Muscle of back (tissue), 13 donors: ENCODE measurements around the gene ZBTB3. TPM values are rescaled to one million over a fixed set of nuclear protein-coding genes. Genes with fewer than 3 reads are reported as not detected.
"Not testable (repeated sequence)": the region's sequence is repeated elsewhere in the genome, so short reads cannot be mapped to it uniquely, and the experiment has no call there.

Experiments
- DNase-seq, 3 donors: peaks; one replicate each; pipeline versions ENCODE4 v3.0.0 to v3.0.0-alpha.2; 2013
- long read RNA-seq, 9 donors: transcript quantifications; one replicate each; lab custom pipeline, GENCODE V29; 2026
- polyA plus RNA-seq, 10 donors: library from polyadenylated mRNA; unstranded; fragments of 120-200 nt; gene quantifications; one replicate each; pipeline ENCODE4 v1.2.1, GENCODE V29; 2013; ENCODE audit not compliant: insufficient read length in 10 of 10

ZBTB3 gene
- polyA plus RNA-seq: 1 to 10 TPM; 3.2 to 5.1 (median 3.9) TPM
- long read RNA-seq, donor 1, partial matches to known transcripts: 0 of 1 reads
- long read RNA-seq, donor 1, other reads (novel, unspliced or antisense): 0 of 1 reads
- long read RNA-seq, donor 2, partial matches to known transcripts: 0 of 1 reads
- long read RNA-seq, donor 2, other reads (novel, unspliced or antisense): 0 of 1 reads
- long read RNA-seq, donor 3: 0 reads
- long read RNA-seq, donor 4: 0 reads
- long read RNA-seq, donor 5, partial matches to known transcripts: 0 of 3 reads
- long read RNA-seq, donor 5, other reads (novel, unspliced or antisense): 0 of 3 reads
- long read RNA-seq, donor 6, partial matches to known transcripts: 0 of 1 reads
- long read RNA-seq, donor 6, other reads (novel, unspliced or antisense): 0 of 1 reads
- long read RNA-seq, donor 7, partial matches to known transcripts: 0 of 2 reads
- long read RNA-seq, donor 7, other reads (novel, unspliced or antisense): 0 of 2 reads
- long read RNA-seq, donor 8, partial matches to known transcripts: 0 of 2 reads
- long read RNA-seq, donor 8, other reads (novel, unspliced or antisense): 0 of 2 reads
- long read RNA-seq, donor 9: 0 reads

DNA sequence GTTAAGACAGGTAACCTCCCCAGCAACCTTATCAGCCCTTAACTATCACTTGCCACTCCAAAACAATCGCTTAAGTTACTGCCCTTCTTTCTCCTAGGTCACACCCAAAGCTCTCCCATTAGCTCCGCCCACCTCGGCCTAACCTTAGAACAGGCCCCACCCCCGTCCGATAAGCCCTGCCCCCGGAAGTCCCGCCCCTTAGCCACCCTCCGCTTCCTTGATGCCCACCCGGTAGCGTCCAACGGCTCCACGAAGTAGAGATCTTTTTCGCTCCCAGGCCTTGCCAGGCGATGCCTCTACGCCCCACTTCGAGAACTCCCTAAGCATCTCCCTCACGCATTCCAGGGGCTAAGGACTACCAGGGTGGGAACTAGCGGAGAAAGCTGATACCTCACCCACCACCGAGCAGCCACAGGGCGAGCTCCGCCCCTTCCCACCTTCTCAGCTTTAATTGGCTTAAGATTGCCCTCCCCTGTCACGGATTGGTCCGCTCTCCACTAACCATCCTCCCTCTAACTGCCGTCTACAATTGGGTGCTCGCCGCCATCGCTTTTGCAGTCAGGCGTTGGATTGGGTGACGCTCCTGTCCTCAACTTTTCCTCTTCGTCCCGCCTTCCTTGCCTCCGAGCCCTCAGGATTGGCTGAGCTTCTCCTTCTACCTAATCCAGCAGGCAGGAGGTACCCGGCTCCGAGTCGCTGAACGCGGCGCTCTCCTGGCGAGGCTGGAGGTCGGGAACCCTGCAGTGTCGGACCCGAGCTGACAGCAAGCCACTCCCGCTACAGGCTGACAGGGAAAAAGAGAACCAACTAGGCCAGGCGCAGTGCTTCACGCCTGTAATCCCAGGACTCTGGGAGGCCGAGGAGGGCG lies at the start of gene ZBTB3:
Gene ZBTB3 (minus strand): TSS at position 425 of the 868 bp plus-strand sequence. CDS start 496 bp downstream, outside the sequence.
- peak; percentile 98 to 99 (median 99) for DNase-seq

DNA sequence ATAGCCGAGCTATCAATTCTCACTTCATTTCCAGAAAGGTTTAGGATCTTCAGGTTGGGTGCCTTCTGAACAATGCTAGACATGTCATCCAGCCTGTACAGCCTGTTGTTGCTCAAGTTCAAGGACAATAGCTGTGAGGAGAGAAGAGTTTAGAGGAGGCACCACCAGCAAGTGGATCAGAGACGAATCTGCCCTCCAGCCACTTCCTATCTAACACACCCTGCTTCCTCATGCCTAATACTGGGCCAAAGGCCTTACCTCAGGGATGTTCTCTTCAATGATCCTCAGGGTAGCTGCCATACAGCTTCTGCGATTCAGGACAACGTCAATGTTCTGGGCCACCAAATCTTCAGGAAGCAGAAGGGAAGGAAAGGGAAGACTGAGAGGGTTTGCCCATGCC lies 47.1 kb upstream of the ZBTB3 start:
- no peak for DNase-seq

DNA sequence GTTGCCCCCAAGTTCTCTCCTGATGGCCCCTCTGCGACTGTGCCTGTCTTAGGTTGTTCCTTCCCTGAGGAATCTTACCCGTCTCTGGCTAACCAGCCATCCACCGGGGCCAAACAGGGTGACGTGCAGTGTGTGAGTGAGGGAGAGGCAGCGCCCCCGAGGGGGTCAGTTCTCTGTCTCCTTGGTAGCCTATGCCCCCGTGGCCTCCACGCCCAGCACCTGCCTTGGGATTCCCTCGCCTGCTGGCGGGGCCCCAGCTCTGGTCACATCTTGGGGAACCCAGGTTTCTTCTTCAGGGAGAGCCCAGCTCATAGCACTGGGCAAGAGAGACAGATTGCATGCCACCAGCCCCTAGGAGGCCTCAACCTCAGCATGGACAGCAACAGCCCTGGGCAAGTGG lies 45.5 kb upstream of the ZBTB3 start:
- no peak for DNase-seq

DNA sequence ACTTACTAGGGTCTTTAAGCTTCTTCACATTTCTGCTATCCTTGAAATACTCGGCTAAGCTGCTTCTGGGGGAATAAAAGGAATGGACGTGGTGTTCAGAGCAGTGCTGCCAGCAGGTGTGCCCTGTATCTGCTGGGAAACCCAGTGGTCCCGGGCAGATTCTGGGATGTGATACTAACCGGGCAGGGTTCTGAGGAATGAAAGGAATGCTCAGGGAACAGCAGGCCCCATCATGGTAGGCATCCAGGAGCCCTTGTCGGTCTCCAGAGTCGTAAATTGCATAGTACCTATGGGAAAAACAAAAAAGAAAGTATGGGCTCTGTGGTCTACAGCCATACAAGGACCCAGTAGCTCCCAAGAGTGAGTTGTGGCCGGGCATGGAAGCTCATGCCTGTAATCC lies 42.3 kb upstream of the ZBTB3 start:
- no peak for DNase-seq

DNA sequence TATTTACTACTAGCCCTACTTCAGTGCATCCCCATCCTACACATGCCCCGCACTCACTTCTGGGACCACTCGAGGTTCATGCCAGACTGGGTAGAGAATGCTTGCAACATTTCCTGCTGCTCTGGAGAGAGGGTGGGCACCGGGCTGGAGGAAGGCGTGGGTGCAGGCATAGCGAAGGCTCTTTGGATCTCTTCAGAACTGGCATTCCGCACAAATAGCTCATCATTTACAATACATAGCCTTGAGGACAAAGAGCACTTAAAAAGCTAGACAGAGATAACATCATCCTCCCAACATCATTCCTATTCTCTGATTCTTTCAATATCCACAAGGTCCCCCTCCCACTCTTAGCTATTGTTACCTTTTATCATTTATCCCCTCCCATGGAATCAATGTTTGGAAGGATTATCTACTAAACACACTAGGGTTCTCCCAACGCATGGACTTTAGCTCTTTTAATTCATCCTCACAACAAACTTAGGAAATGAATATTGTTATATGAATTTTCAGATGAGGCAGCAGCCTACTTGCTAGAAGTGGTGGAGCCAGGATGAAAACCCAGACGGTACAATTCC lies 40.3 kb upstream of the ZBTB3 start:
- DNase-seq: no peak

DNA sequence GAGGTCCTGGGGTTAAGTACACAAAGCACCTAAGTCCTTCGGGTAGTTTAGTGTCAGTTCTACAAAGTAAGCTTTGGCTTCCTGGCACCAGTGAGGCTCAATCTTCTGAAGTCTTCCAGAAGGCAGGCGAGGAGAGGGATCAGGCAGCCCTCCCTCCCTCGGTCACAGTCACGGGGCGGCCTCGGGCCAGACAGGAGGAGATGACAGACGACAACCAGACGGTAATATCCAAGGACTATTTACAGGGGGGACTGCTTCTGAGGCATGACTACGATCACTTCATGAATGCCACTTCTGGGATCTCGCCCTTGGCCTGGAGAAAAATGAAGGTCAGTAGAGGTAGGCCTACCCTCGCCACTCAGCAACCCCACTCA lies 38.2 kb upstream of the ZBTB3 start:
- peak in 1 of 3 donors; percentile 27 for DNase-seq

DNA sequence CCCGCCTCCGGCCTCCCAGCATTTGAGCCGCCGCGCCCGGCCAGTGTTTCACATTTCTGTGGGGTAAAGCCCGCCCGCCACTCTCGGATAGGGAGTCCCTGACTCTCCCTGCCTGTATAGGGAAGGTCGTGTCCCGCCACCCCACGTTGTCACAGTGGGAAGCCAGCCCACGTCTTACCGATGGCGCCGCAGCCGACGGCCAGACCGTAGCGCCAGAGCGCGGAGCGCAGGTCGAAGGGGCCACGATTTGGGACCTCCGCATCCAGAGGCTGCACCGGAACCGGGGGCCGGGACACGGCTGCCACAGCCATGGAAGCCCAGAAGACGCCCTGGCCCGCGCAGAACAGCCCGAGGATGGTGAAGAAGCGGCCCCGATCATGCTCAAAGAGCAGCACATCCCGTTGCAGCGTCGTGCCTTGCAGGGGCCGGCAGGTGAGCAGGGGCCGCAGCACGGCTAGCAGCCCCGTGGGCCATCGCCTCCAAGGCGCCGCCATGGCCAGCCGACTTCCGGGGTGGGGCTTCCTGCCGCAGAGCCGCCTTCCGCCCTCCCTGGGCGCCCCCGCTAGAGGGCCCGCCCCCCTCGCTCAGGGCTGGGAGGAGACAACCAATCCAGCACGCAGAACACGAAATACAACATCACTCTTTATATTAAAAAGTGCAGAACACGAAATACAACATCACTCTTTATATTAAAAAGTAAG lies 37.7 kb upstream of the ZBTB3 start, which contains the start of gene TMEM223:
Gene TMEM223 (minus strand): TSS at position 506 of the 701 bp plus-strand sequence. CDS start 12 bp downstream, at position 494.
- DNase-seq: peak; percentile 78 to 96 (median 89)

DNA sequence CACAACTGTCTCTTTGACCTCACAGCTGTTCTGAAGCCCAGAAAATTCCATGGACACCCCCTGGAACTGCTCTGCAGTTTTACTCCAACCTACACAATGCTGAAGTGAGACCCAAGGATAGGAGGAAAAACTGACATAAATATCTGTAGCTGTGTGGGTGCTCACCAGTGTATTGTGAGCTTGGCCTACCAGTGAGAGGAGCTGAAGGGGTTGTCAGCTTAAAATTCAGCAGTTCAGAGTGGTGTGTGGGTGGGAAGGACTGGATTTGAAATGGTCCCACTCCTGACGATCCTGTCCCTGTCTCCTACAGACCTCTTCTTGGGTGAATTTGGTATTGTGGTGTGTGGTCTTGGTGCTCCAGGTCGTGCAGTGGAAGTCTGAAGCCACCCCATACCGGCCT lies 35.6 kb upstream of the ZBTB3 start:
- DNase-seq: no peak

DNA sequence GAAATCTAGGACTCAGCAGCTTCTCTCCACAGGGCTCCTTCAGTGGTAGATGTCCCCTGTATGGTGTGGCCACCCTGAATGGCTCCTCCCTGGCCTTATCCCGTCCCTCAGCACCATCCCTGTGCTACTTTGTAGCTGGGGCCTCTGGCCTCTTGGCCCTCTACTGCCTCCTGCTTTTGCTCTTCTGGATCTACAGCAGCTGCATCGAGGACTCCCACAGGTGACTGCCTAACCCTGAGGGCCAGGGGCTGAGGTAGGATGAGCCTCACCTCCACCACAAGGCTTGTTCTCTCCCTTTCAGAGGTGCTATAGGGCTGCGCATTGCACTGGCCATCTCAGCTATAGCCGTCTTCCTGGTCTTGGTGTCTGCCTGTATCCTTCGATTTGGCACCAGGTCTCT lies 35.0 kb upstream of the ZBTB3 start:
- DNase-seq: no peak

DNA sequence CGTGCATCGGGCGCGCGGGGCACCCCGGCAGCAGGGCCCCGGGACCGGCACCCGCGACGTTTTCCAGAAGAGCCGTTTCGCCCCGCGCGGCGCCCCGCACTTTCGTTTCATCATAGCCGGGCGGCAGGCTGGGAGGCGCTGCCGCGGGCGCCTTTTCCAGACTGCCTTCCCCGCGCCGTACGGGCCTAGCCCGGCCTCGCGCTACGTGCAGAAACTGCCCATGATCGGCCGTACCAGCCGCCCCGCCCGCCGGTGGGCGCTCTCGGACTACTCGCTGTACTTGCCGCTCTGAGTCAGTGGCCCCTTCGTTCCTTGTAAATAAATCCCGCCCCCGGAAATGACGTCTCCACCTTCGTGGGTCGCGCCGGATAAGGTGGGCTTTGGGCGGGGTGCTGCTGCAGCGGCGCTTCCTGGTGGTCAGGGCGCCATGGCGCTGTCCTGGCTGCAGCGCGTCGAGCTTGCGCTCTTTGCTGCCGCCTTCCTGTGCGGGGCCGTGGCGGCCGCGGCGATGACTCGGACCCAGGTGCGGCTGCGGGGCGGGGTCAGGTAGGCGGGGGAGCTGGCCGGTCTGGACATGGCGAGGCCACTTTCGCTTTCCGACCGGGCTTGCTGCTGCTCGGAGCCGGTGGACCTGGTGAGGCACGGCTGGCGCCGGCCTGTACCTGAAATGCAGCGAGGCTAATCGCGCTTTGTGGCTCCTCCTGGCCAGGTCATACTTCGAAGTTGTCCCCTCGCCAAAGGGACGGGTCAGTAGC lies 33.2 kb upstream of the ZBTB3 start, which contains the start of gene TMEM179B:
Gene TMEM179B (plus strand): TSS at position 398 of the 755 bp plus-strand sequence. CDS start 30 bp downstream, at position 428.
- DNase-seq: peak; percentile 98 to 99 (median 99)

DNA sequence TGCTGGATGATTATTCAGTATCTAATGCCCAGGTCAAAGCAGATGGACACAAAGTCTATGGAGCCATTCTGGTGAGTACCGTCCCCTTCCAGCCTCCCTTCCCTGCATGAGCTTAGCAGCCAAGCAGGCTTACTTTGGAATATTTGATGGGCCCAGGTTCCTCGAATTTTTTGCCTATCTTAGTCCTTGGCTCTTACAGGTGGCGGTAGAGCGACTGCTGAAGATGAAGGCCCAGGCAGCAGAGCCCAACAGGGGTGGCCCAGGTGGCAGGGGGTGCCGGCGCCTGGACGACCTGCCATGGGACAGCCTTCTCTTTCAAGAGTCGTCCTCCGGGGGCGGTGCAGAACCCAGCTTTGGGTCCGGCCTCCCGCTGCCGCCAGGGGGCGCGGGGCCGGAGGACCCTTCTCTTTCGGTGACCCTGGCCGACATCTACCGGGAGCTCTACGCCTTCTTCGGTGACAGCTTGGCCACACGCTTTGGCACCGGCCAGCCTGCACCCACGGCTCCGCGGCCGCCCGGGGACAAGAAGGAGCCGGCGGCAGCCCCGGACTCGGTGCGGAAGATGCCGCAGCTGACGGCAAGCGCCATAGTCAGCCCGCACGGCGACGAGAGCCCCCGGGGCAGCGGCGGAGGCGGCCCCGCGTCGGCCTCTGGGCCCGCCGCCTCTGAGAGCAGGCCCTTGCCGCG lies 32.5 kb upstream of the ZBTB3 start:
- peak; percentile 85 to 96 (median 93) for DNase-seq

DNA sequence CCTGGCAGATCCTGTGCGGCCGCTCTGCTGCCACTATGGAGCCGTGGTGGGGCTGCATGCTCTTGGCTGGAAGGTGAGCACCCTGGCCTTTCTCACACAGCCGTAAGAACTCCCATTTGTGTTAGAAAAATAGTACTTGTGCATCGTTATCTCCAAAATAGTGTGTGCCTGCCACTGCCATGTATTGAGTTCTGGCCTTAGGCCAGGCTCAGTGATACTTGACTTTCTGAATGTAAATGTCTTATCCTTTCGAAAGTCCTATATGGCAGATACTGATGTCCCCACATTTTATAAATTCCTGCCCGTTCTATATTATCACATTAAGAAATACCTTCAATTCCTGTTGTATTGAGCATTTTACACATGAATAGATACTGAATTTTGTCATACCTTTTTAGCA lies 28.8 kb upstream of the ZBTB3 start:
- DNase-seq: no peak

DNA sequence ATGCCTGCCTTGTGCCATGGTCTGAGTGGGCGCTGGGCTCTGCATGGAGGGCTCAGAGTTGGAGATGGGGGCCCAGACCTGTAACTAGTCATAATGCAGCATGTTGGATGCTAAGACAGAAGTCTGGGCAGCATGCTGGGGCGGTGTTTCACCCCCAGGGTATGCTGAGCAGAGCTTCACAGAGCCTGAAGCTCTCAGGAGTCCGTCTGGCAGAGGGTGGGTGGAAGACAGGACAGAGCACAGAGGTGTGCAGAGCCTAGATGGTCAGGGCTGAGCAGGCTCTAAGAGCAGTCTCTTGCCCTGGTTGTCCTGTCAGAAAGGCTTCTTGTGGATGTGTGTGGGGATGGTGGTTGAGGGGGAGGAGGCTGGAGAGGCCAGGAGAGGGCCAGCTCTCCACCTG lies 24.5 kb upstream of the ZBTB3 start:
- no peak for DNase-seq

DNA sequence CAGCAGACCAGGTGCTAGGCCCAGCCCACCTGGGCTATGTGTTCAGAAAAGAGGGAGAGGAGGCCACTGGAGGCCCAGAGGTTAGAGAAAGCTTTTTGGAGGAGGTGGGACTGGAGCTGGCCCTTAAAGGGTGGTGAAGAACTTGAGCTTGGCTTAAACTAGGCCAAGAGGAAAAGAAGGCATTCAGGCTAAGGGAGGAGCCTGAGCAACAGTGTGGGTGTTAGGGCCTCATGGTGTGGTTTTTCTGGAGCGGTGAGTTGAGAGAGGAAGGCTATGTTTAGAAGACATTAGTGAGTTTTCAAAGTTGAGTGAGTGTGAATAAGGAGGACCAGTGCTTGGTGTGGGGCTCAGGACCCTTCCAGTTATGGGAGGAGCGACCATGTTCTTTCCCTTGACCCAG lies 23.4 kb upstream of the ZBTB3 start:
- no peak for DNase-seq

DNA sequence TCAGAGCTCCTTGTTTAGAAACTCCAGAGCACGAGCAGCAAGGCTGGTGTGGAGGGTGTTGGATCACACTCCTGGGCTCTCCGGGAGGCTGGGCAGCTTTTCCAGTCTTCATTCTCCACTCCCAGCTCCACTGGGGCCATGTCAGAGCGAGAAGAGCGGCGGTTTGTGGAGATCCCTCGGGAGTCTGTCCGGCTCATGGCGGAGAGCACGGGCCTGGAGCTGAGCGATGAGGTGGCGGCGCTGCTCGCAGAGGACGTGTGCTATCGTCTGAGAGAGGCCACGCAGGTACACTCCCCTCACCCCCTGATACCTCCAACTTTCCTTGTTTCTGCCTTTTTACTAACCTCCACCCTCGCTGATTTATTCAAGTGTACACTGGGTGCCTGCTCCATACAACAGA lies 21.7 kb upstream of the ZBTB3 start:
- no peak for DNase-seq

DNA sequence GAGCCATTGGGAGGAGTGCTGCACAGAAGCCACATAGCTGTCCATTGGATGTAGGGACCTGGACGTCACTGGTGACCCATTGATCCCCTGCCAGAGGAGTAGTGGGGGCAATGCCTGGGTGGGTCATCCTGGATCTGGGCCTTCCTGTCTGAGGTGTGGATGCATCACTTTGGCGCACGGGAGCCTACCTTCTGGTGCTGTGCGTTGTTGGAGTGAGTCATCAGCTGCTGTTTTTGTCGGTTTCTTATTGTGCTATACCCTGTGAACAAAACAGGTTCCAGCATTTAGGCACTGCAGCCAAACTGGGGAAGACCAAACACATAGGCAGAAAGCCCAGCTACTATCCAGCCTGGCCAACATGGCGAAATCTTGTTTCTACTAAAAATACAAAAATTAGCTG lies 20.4 kb upstream of the ZBTB3 start:
- no peak for DNase-seq

DNA sequence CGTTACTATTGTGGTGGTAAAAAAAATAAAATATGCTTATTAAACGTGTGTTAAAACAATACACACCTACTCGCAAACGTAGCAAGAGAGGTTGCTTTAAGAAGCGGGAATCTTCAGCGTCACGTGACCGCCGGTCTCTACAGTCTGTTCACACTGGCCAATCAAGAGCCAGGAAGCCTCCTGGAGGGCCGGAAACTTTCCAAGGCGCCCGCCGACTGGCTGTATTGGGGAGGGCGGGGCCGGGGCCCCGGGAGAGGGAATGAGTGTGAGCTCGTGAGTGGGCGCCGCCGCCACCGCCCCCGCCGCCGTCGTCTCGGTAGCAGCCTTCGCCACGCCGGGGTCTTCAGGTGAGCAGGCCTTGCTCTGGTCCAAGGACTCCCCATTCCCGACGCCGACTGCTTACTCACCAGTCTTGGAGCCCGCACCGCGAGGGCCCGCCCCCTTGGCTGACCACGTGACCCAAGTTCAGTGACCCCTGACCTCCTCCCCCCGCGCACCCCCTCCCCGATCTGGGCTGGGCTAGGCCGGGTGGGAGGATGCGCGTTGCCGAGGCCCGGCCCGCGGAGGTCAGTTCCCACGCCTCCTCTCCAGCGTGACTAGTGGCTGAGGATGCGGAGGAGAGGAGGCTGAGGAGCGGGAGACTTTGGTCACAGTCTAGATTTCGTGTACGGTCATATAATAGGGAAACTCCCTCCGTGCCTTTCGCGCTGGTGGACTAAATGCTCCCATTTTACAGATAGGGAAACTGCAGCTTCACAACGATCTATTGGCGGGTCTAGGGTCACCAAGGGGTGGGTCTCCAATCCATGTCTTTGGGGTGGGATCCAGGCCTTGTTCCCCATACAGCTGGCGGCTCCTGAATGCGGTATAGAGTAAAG lies 17.4 kb upstream of the ZBTB3 start, which contains the start of gene TAF6L:
Gene TAF6L (plus strand): TSS at position 253 of the 878 bp plus-strand sequence. CDS start 4,388 bp downstream, outside the sequence.
- DNase-seq: peak; percentile 97 to 99 (median 98)

DNA sequence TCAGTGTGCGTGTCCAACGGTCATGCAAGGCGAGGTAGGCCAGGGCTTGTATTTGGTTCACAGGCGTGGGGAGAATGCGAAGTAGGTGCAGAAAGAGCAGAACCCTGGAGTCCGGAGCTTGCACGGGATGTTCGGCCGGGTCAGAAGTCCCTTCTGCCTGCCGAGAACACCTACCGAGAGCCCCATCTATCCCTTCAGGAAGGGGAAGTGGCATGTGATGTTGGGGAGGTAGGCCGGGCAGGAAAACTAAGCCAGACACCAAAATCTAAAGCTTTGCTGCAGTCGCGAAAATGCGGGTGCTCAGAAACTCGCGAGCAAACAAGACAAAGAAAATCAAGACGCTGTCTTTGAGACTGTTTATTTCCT lies 16.8 kb upstream of the ZBTB3 start:
- DNase-seq: no peak

DNA sequence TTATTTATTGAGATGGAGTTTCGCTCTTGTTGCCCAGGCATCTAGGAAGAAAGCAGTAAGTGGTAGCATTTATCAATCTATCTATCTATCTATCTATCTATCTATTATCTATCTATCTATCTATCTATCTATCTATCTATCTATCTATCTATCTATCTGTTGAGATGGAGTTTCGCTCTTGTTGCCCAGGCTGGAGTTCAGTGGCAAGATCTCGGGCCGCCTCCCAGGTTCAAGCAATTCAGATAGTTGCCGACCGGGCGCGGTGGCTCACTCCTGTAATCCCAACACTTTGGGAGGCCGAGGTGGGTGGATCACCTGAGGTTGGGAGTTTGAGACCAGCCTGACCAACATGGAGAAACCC lies 6.9 kb upstream of the ZBTB3 start:
- DNase-seq: not testable (repeated sequence)
